ENCODE measurements around the gene NKX2-4.

NKX2-4 gene

DNA sequence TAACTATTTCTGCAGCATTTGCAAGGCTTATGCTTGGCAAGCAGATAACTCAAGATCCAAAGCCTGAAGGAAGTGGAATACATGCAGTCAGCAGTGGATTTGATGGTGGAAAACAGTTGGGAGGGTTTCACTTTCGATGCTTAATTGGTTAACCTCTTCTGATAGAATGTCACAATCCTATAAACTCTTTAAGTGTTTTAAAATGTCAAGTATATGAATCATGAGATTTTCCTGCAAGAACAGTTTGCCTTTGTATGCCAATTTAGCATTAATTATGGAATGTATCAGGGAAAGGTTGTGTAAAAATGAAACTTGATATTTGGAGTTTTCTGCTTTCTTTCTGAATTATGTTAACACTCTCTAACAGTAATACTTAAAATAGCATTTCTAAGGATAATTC, 36.6 kb downstream of the NKX2-4 start:
- no peak for DNase-seq (ENCODE audit: low spot score)

DNA sequence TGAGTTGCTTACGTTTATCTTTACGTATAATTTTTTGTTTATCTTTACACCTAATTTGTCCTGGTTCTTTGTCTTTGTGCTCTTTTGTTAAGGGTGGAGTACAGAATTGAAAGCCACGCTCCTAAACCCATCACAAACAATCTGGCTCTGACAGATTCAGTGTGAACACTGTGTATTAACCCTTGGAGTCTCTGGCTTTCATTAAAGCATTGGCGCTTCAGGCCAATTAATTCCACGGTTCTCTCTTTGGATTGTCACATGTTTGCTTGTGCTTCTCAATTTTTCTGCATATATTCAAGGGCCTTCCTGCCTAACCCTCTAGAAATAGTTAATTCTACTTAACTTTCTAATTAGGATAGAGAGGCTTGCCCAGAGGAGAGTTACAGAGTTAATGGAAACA, 38.6 kb downstream of the NKX2-4 start:
- no peak for DNase-seq (ENCODE audit: low spot score)

DNA sequence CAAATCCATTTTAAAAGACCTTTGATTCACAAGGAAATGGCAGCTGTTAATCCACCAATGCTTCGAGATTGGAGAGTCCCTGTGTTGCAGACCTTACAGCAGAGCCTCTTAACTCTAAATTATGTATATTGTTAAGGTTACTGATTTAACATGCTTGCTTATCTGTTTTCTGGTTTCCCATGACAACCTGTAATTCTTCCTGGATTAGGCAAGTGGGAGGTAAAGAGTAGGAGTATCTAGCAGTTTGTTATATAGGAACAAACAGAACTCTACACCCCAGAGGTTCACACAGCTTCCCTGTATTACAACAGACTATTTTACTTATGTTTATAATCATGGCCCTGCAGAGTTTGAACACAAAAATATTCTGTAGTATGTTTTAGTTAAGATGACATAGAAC, 39.5 kb downstream of the NKX2-4 start:
- DNase-seq (ENCODE audit: low spot score): no peak

DNA sequence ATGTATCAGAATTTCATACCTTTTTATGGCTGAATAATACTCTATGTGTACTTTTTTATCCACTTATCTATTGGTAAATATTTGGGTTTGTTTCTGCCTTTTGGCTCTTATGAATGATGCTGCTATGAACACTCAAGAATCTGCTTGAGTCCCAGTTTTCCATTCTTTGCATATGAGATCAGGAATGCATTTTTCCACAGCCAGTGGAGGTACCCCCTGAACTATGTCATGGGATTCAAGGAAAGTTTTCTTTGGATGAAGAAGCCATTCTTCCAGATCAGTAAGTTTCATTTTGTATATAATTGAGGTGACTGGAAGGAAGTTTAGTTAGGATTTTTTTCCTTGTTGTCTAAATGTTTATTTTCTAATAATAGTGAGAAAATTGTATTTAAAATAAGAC, 40.9 kb downstream of the NKX2-4 start:
- no peak for DNase-seq (ENCODE audit: low spot score)

DNA sequence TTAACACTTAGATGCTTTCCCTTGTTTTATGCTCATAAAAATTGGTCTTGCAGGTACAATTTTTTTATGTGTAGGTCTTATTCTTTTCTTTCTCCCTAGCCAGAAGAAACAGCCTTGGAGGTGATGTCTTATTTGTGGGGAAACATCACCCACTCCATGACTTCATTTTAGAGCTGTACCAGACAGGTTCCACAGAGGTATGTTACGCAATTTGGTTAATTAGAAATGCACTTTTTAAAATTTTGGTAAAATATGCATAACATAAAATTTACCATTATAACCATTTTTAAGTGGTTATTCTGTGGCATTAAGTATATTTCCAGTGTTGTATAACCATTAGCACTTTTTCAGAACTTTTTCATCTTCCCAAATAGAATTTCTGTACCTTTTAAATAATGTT, 41.3 kb downstream of the NKX2-4 start:
- DNase-seq (ENCODE audit: low spot score): no peak

DNA sequence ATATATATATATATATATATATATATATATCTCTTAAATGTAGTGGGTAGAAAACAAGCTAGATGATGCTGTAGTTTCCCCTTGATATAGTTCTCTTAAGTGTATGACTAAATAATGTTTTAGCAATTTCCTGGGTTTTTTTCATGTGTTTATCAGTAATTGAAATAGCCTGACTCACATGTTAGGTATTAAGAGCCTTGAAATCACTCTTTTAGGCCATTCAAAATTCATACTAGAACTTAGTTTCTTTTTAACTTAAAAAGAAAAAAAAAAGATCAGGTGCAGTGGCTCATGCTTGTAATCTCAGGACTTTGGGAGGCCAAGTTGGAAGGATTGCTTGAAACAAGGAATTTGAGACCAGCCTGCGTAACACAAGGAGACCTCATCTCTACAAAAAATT, 44.1 kb downstream of the NKX2-4 start:
- DNase-seq (ENCODE audit: low spot score): peak; percentile 19

DNA sequence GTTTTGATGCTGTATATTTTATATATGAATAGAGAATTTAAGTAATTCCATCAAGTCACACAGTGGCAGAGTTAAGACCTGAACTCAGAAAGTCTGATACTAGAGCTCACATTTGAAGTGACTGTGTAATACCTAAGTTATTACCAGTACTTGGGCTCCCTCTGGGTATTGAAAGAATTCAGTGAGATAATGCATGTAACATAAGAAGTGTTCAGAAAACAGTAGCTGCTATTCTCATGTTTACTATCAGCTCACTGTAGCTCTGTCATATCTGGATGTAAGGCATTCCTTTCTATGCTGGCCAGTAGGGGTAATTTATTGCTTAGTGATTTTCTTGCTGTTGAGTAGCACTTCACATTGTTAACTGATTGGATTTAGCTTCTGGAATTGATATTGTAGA, 44.6 kb downstream of the NKX2-4 start:
- peak; percentile 14 for DNase-seq (ENCODE audit: low spot score)
